K562 (cell line): ENCODE measurements around the gene DOCK1. TPM values are rescaled to one million over a fixed set of nuclear protein-coding genes. Genes with fewer than 3 reads are reported as not detected.

Experiments
- ATAC-seq: fragments of 200-7000 bp; cut with Tn5 transposase; 3 replicates; pipeline ENCODE4 v1.9.1; 2020; ENCODE audit warnings: moderate library complexity
- BruUV-seq: library from RNA; stranded (reverse); fragments of 400-500 nt; replicated peaks from 2 replicates; lab custom pipeline; 2021; lab: Mats Ljungman, UMichigan
- CTCF ChIA-PET: fragments of 300-600 bp; formaldehyde crosslinking; extraction: SDS; loops from one replicate; lab custom pipeline; 2021; ENCODE audit warnings: low intra/inter-chr PET ratio; lab: Yijun Ruan, JAX
- POLR2A ChIA-PET: fragments of 300-600, 350-650 bp; sonication (Branson Sonifier 250); formaldehyde crosslinking; extraction: SDS; loops from one replicate; lab custom pipeline; 2021; ENCODE audit warnings: antibody characterized with exemption, inconsistent platforms; lab: Yijun Ruan, JAX
- DNase-seq, 4 experiments: peaks; one replicate each; pipeline versions ENCODE4 v3.0.0 to v3.0.0-alpha.2; 2011 to 2018; ENCODE audit warnings: low spot score in 3 of 4, mixed read lengths in 3 of 4; ENCODE audit errors: extremely low read depth in 1 of 4
- FAIRE-seq: peaks from 2 replicates; lab custom pipeline; 2011; peaks lifted over from hg19 to GRCh38; lab: Jason Lieb, UNC
- H2AFZ ChIP-seq: 2 replicates; pipeline ENCODE4 v1.6.0; 2011; ENCODE audit warnings: low read depth, low read length, control low read depth, inconsistent platforms
- H3K27ac ChIP-seq: fragments of 200-600 bp; 3 replicates; pipeline ENCODE4 v1.8.0; 2011; ENCODE audit warnings: low read depth, mild to moderate bottlenecking, control low read depth, inconsistent platforms, low read length, moderate library complexity, mixed read lengths; ENCODE audit errors: extremely low read depth
- H3K27me3 ChIP-seq, 2 experiments: fragments of 300-600 bp in 1 of 2; 2 replicates in 1 of 2; 3 replicates in 1 of 2; pipeline versions ENCODE4 v1.6.0 to v1.8.0; 2011; ENCODE audit warnings: inconsistent platforms in 2 of 2, low read length in 2 of 2, mild to moderate bottlenecking in 1 of 2, mixed read lengths in 1 of 2, moderate library complexity in 1 of 2; ENCODE audit not compliant: control insufficient read depth in 2 of 2, insufficient read depth in 2 of 2
- H3K36me3 ChIP-seq: fragments of 300-600 bp; 3 replicates; pipeline ENCODE4 v1.8.0; 2011; ENCODE audit warnings: mild to moderate bottlenecking, low read length, inconsistent platforms; ENCODE audit not compliant: control insufficient read depth, insufficient read depth
- H3K4me1 ChIP-seq, 2 experiments: fragments of 200-600 bp in 1 of 2; replicated peaks in 1 of 2; 2 replicates in 1 of 2; 3 replicates in 1 of 2; pipeline versions ENCODE4 v1.5.1 to v1.8.0; 2011; ENCODE audit warnings: inconsistent platforms in 2 of 2, low read length in 2 of 2, mild to moderate bottlenecking in 1 of 2, mixed read lengths in 1 of 2, moderate library complexity in 1 of 2; ENCODE audit not compliant: control insufficient read depth in 2 of 2, insufficient read depth in 2 of 2
- H3K4me2 ChIP-seq: 2 replicates; pipeline ENCODE4 v1.6.1; 2011; ENCODE audit warnings: low read length, control low read depth, inconsistent platforms, mixed read lengths; ENCODE audit not compliant: insufficient read depth
- H3K4me3 ChIP-seq: fragments of 200-600 bp; sonication (generic), shearing (Covaris generic); 2 replicates; pipeline ENCODE4 v1.5.1; 2016; ENCODE audit warnings: control low read depth, inconsistent platforms
- H3K79me2 ChIP-seq: fragments of 200-600 bp; 3 replicates; pipeline ENCODE4 v1.8.0; 2011; ENCODE audit warnings: low read length, inconsistent platforms; ENCODE audit not compliant: control insufficient read depth, insufficient read depth
- H3K9ac ChIP-seq, 2 experiments: 2 replicates each; pipeline versions ENCODE4 v1.6.0 to v1.6.1; 2011; ENCODE audit warnings: low read depth in 2 of 2, low read length in 2 of 2, control low read depth in 1 of 2, inconsistent platforms in 1 of 2, mild to moderate bottlenecking in 1 of 2, mixed read lengths in 1 of 2; ENCODE audit not compliant: insufficient read depth in 1 of 2
- H3K9me1 ChIP-seq: one replicate; pipeline ENCODE4 v1.6.0; 2011; ENCODE audit warnings: inconsistent platforms, mild to moderate bottlenecking, low read length, moderate library complexity; ENCODE audit not compliant: control insufficient read depth, insufficient read depth
- H3K9me3 ChIP-seq: replicated peaks from 2 replicates; pipeline ENCODE4 v1.5.1; 2011; ENCODE audit warnings: low read depth, low read length, inconsistent platforms; ENCODE audit not compliant: control insufficient read depth, insufficient read depth
- H4K20me1 ChIP-seq: replicated peaks from 2 replicates; pipeline ENCODE4 v1.6.1; 2011; ENCODE audit warnings: low read length, inconsistent platforms, mixed read lengths; ENCODE audit not compliant: control insufficient read depth, insufficient read depth
- ARID1B ChIP-seq: fragments of 450-650 bp; IDR thresholded peaks from 2 replicates; pipeline ENCODE4 v1.6.1; 2016; ENCODE audit warnings: antibody characterized with exemption, mild to moderate bottlenecking, inconsistent platforms
- CREM ChIP-seq: IDR thresholded peaks from 2 replicates; pipeline ENCODE4 v1.6.1; 2014; ENCODE audit warnings: antibody characterized with exemption, low read depth
- ETV5 ChIP-seq: sonication (generic); formaldehyde crosslinking; IDR thresholded peaks from 2 replicates; pipeline ENCODE4 v1.4.0; 2020; ENCODE audit warnings: low read depth, mild to moderate bottlenecking, missing genetic modification reagents
- EWSR1 ChIP-seq: fragments of 450-650 bp; IDR thresholded peaks from 2 replicates; pipeline ENCODE4 v1.6.1; 2018; ENCODE audit warnings: borderline replicate concordance, mild to moderate bottlenecking, low read depth, moderate library complexity; ENCODE audit not compliant: partially characterized antibody
- HOXB6 ChIP-seq: fragments of 250-450 bp; sonication (Bioruptor Pico); IDR thresholded peaks from 2 replicates; pipeline ENCODE4 v1.5.1; 2022; ENCODE audit warnings: mild to moderate bottlenecking, borderline replicate concordance
- KDM2B ChIP-seq: fragments of 250-450 bp; sonication (Bioruptor Pico); IDR thresholded peaks from 2 replicates; pipeline ENCODE4 v1.8.0; 2021; ENCODE audit warnings: mild to moderate bottlenecking, moderate library complexity
- KLF13 ChIP-seq: fragments of 450-650 bp; IDR thresholded peaks from 2 replicates; pipeline ENCODE4 v1.6.1; 2016; ENCODE audit warnings: missing genetic modification characterization, low read depth, mild to moderate bottlenecking, missing compliant biosample characterization, moderate library complexity, borderline replicate concordance
- L3MBTL2 ChIP-seq: fragments of 450-650 bp; IDR thresholded peaks from 2 replicates; pipeline ENCODE4 v1.6.1; 2016; ENCODE audit warnings: mild to moderate bottlenecking, moderate library complexity
- PHF8 ChIP-seq: fragments of 200-600 bp; sonication (generic); IDR thresholded peaks from 2 replicates; pipeline ENCODE4 v1.6.1; 2012; ENCODE audit warnings: mixed run types, mild to moderate bottlenecking, inconsistent platforms, low read length, moderate library complexity, borderline replicate concordance
- POLR2G ChIP-seq: fragments of 200-400 bp; formaldehyde crosslinking; IDR thresholded peaks from 2 replicates; pipeline ENCODE4 v1.6.1; 2017; ENCODE audit warnings: low read depth, mild to moderate bottlenecking, antibody characterized with exemption, low read length, moderate library complexity
- RNF2 ChIP-seq: sonication (generic); IDR thresholded peaks from 2 replicates; pipeline ENCODE4 v1.6.1; 2016
- ZNF24 ChIP-seq: fragments of 450-650 bp; IDR thresholded peaks from 2 replicates; pipeline ENCODE4 v1.6.1; 2016
- ZNF76 ChIP-seq: fragments of 250-450 bp; sonication (Bioruptor Pico); IDR thresholded peaks from 2 replicates; pipeline ENCODE4 v1.4.0; 2020; ENCODE audit warnings: mild to moderate bottlenecking, moderate library complexity, borderline replicate concordance
- WGBS: fragments of 100-300 bp; shearing (Covaris generic); methylation state at CpG from one replicate; pipeline ENCODE4 v1.1.6; 2016; ENCODE audit warnings: low coverage, mixed read lengths; ENCODE audit not compliant: insufficient coverage; ENCODE audit errors: missing lambda C conversion rate; 5-methylcytosine and 5-hydroxymethylcytosine counted together
- in situ Hi-C: fragments of 300-500 bp; cut with MboI; formaldehyde crosslinking; loops from 4 replicates; pipeline ENCODE4 v1.15.0; 2018; ENCODE audit warnings: inconsistent platforms, mixed read lengths
- intact Hi-C: fragments of 100-400 bp; cut with micrococcal nuclease; formaldehyde crosslinking; loops from 2 replicates; pipeline ENCODE4 v1.14.2; 2022
- polyA plus RNA-seq, 8 experiments: library from polyadenylated mRNA; depleted of rRNA in 4 of 8; stranded (reverse) in 5 of 8; unstranded in 3 of 8; fragments of >200 nt; fragmentation: Nextera tagmentation in 2 of 8; fragmentation: Illumina TruSeq in 1 of 8; extraction: Ambion mirVana in 2 of 8; extraction: Trizol in 1 of 8; gene quantifications; 2 replicates each; pipeline versions ENCODE4 v1.2.1 to v1.2.3, GENCODE V29; 2011 to 2014; ENCODE audit warnings: inconsistent platforms in 1 of 8, missing spikeins in 1 of 8
- total RNA-seq, 7 experiments: library from RNA; depleted of rRNA in 6 of 7; stranded (reverse); fragments of >200 nt in 6 of 7; fragmentation: Illumina TruSeq in 2 of 7; extraction: Trizol in 2 of 7; gene quantifications; 2 replicates each; pipeline versions ENCODE4 v1.2.1 to v1.2.3, GENCODE V29; 2011 to 2021; ENCODE audit warnings: low replicate concordance in 1 of 7
- TF ChIP-seq, protein P1 (sequence below): fragments of 450-650 bp; formaldehyde crosslinking; IDR thresholded peaks from 2 replicates; pipeline ENCODE4 v1.4.0; 2020; ENCODE audit warnings: mild to moderate bottlenecking, moderate library complexity
- TF ChIP-seq, protein P2 (sequence below): sonication (generic); formaldehyde crosslinking; IDR thresholded peaks from 2 replicates; pipeline ENCODE4 v1.8.1; 2023; ENCODE audit warnings: missing genetic modification reagents, mild to moderate bottlenecking, borderline replicate concordance

Gene DOCK1
- total and polyA plus RNA-seq, 9 of the 15 experiments (the other 6 are each of a cell fraction or from before 2014, with no cell fraction given), result 0.31 TPM; not detected in 8

DNA sequence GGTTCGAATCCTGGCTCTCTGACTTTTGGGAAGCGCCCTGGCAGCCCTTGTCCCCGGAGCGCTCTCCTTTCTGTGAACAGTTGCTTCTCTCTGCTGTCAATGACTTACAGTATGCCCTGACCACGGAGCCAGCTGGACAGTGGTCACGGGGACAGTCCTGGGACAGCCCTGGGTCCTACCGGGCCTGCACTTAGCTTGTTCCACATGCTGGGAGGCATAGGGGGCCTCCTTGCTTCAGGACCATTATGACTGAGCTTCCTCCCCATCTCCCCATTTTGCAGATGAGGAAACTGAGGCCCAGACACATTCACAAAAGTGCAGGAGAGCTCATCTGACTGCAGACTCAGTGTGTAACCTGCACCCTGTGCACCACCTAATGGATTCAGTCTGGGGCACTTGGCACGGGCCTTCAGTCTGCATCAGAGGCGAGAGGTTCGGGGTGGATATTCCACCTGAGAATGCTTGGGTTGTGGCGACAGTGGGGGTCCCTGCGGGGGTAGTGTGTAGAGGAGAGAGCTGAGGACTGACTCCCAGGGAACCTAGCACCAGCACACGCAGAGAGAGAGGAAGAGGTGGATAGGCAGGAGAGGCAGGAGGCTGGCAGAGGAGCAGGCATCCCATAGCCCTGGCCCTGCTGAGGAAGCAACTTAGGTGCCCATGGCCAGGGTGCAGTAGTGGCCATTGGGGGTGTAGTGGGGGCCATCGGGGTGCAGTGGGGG is 1.6 kb downstream of the DOCK1 start:
- no peaks in the 10 kb centered on the region for H3K79me2 ChIP-seq

More for the DNA sequence above, 1.6 kb downstream of the DOCK1 start:
- no peak for DNase-seq
- no peak overlapping the region for H3K4me2 ChIP-seq
- in situ Hi-C loops, result no loop called here
- no peak overlapping the region for H3K4me3 ChIP-seq
- no TSS peak for BruUV-seq
- H2AFZ ChIP-seq, result no peak overlapping the region
- no peaks in the 10 kb centered on the region for H3K4me1 ChIP-seq
- no peak for FAIRE-seq
- H4K20me1 ChIP-seq, result no peaks in the 10 kb centered on the region
- H3K9ac ChIP-seq, result no peak overlapping the region
- POLR2A ChIA-PET, result no interaction called here
- H3K27ac ChIP-seq, result no peak overlapping the region
- CTCF ChIA-PET, result no interaction called here
- H3K36me3 ChIP-seq, result no peaks in the 10 kb centered on the region
- WGBS, result 0% methylated on average over 11 of the region's 14 CpGs
- ATAC-seq, result no peak
- TF ChIP-seq ZNF24, result no peak
- TF ChIP-seq ARID1B, result no peak
- TF ChIP-seq CREM, result no peak
- no peak for TF ChIP-seq EWSR1
- no peak for TF ChIP-seq KLF13 (tag)
- no peak for TF ChIP-seq RNF2
- TF ChIP-seq, protein P1, sequence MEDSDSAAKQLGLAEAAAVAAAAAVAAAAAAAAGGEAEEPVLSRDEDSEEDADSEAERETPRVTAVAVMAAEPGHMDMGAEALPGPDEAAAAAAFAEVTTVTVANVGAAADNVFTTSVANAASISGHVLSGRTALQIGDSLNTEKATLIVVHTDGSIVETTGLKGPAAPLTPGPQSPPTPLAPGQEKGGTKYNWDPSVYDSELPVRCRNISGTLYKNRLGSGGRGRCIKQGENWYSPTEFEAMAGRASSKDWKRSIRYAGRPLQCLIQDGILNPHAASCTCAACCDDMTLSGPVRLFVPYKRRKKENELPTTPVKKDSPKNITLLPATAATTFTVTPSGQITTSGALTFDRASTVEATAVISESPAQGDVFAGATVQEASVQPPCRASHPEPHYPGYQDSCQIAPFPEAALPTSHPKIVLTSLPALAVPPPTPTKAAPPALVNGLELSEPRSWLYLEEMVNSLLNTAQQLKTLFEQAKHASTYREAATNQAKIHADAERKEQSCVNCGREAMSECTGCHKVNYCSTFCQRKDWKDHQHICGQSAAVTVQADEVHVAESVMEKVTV (CRISPR knock-in tag), result no peak
- TF ChIP-seq KDM2B, result no peak
- no peak for TF ChIP-seq PHF8
- no peak for TF ChIP-seq ETV5 (CRISPR knock-in tag)
- TF ChIP-seq ZNF76 (CRISPR knock-in tag), result no peak
- TF ChIP-seq, protein P2, sequence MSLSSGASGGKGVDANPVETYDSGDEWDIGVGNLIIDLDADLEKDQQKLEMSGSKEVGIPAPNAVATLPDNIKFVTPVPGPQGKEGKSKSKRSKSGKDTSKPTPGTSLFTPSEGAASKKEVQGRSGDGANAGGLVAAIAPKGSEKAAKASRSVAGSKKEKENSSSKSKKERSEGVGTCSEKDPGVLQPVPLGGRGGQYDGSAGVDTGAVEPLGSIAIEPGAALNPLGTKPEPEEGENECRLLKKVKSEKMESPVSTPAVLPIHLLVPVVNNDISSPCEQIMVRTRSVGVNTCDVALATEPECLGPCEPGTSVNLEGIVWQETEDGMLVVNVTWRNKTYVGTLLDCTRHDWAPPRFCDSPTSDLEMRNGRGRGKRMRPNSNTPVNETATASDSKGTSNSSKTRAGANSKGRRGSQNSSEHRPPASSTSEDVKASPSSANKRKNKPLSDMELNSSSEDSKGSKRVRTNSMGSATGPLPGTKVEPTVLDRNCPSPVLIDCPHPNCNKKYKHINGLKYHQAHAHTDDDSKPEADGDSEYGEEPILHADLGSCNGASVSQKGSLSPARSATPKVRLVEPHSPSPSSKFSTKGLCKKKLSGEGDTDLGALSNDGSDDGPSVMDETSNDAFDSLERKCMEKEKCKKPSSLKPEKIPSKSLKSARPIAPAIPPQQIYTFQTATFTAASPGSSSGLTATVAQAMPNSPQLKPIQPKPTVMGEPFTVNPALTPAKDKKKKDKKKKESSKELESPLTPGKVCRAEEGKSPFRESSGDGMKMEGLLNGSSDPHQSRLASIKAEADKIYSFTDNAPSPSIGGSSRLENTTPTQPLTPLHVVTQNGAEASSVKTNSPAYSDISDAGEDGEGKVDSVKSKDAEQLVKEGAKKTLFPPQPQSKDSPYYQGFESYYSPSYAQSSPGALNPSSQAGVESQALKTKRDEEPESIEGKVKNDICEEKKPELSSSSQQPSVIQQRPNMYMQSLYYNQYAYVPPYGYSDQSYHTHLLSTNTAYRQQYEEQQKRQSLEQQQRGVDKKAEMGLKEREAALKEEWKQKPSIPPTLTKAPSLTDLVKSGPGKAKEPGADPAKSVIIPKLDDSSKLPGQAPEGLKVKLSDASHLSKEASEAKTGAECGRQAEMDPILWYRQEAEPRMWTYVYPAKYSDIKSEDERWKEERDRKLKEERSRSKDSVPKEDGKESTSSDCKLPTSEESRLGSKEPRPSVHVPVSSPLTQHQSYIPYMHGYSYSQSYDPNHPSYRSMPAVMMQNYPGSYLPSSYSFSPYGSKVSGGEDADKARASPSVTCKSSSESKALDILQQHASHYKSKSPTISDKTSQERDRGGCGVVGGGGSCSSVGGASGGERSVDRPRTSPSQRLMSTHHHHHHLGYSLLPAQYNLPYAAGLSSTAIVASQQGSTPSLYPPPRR (CRISPR knock-in tag), result no peak
- TF ChIP-seq L3MBTL2, result no peak
- no peak for TF ChIP-seq HOXB6 (CRISPR knock-in tag)
- TF ChIP-seq POLR2G, result no peak
- TF ChIP-seq, all 486 proteins: peak for 0
- H3K9me3 ChIP-seq, result no peaks in the 10 kb centered on the region
- intact Hi-C loops, result no loop called here
- no peaks in the 10 kb centered on the region for H3K27me3 ChIP-seq
- no peaks in the 10 kb centered on the region for H3K9me1 ChIP-seq
